Right kidney (tissue), 1 donor: ENCODE measurements around the gene PCDHB14.
"Not testable (repeated sequence)": the region's sequence is repeated elsewhere in the genome, so short reads cannot be mapped to it uniquely, and the experiment has no call there.

ENCODE experiments used
- DNase-seq: peaks from one replicate; pipeline ENCODE4 v3.0.0-alpha.2; 2016

Gene PCDHB14

DNA sequence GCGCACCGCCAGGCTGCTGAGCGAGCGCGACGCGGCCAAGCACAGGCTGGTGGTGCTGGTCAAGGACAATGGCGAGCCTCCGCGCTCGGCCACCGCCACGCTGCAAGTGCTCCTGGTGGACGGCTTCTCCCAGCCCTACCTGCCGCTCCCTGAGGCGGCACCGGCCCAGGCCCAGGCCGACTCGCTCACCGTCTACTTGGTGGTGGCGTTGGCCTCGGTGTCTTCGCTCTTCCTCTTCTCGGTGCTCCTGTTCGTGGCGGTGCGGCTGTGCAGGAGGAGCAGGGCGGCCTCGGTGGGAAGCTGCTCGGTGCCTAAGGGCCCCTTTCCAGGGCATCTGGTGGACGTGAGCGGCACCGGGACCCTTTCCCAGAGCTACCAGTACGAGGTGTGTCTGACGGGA lies 21.5 kb upstream of the PCDHB14 start:
- not testable (repeated sequence) for DNase-seq

DNA sequence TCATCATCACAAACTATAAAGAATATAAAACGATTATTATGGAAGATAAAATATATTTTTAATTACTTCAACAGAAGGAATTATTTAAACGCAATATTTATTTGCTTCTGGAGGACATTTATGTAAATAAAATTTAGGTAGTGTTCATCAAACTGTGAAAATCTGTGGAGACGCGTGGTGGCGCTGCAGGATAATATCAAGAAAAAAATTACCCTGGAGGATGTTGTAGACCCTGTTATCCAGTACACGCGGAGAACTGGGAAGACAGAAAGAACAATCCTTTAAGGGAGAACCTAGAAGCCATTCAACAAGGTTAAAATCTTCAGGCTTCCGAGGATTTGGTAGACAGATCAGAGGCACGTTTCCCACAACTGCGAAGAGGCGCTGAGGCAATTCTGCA lies 14.7 kb upstream of the PCDHB14 start, which contains the start of gene PCDHB12:
Gene PCDHB12 (plus strand): TSS at position 242 of the 400 bp plus-strand sequence. CDS start 189 bp downstream, outside the sequence.
- no peak for DNase-seq

DNA sequence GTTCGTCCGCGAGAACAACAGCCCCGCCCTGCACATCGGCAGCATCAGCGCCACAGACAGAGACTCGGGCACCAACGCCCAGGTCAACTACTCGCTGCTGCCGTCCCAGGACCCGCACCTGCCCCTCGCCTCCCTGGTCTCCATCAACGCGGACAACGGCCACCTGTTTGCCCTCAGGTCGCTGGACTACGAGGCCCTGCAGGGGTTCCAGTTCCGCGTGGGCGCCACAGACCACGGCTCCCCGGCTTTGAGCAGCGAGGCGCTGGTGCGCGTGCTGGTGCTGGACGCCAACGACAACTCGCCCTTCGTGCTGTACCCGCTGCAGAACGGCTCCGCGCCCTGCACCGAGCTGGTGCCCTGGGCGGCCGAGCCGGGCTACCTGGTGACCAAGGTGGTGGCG lies 12.9 kb upstream of the PCDHB14 start:
- DNase-seq: not testable (repeated sequence)

DNA sequence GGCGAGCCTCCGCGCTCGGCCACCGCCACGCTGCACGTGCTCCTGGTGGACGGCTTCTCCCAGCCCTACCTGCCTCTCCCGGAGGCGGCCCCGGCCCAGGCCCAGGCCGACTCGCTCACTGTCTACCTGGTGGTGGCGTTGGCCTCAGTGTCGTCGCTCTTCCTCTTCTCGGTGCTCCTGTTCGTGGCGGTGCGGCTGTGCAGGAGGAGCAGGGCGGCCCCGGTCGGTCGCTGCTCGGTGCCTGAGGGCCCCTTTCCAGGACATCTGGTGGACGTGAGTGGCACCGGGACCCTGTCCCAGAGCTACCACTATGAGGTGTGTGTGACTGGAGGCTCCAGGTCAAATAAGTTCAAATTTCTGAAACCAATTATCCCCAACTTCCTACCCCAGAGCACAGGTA lies 12.3 kb upstream of the PCDHB14 start:
- DNase-seq: not testable (repeated sequence)

DNA sequence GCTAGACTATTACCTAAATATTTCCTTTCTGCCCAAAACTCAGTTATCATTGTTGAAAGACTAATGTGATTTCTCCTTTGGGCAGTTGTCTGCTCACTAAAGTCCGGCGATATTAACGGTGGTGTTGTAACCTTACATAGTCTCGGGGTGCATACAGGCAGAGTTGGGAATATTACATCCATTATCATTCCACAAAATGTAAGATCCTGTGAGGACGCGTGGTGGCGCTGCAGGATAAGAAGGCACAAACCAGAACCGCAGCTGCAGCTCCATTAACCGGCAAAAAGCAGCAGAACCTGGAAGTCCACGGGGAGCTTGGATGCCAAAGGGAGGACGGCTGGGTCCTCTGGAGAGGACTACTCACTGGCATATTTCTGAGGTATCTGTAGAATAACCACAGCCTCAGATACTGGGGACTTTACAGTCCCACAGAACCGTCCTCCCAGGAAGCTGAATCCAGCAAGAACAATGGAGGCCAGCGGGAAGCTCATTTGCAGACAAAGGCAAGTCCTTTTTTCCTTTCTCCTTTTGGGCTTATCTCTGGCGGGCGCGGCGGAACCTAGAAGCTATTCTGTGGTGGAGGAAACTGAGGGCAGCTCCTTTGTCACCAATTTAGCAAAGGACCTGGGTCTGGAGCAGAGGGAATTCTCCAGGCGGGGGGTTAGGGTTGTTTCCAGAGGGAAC lies 9.3 kb upstream of the PCDHB14 start, which contains the start of gene PCDHB13:
Gene PCDHB13 (plus strand): TSS at position 264 of the 684 bp plus-strand sequence. CDS start 205 bp downstream, at position 469.
- DNase-seq: peak; percentile 27

DNA sequence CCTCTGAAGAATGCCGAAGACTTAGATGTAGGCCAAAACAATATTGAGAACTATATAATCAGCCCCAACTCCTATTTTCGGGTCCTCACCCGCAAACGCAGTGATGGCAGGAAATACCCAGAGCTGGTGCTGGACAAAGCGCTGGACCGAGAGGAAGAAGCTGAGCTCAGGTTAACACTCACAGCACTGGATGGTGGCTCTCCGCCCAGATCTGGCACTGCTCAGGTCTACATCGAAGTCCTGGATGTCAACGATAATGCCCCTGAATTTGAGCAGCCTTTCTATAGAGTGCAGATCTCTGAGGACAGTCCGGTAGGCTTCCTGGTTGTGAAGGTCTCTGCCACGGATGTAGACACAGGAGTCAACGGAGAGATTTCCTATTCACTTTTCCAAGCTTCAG lies 8.6 kb upstream of the PCDHB14 start:
- DNase-seq: not testable (repeated sequence)

DNA sequence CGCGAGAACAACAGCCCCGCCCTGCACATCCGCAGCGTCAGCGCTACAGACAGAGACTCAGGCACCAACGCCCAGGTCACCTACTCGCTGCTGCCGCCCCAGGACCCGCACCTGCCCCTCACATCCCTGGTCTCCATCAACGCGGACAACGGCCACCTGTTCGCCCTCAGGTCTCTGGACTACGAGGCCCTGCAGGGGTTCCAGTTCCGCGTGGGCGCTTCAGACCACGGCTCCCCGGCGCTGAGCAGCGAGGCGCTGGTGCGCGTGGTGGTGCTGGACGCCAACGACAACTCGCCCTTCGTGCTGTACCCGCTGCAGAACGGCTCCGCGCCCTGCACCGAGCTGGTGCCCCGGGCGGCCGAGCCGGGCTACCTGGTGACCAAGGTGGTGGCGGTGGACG lies 7.6 kb upstream of the PCDHB14 start:
- not testable (repeated sequence) for DNase-seq

DNA sequence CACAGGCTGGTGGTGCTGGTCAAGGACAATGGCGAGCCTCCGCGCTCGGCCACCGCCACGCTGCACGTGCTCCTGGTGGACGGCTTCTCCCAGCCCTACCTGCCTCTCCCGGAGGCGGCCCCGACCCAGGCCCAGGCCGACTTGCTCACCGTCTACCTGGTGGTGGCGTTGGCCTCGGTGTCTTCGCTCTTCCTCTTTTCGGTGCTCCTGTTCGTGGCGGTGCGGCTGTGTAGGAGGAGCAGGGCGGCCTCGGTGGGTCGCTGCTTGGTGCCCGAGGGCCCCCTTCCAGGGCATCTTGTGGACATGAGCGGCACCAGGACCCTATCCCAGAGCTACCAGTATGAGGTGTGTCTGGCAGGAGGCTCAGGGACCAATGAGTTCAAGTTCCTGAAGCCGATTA lies 7.1 kb upstream of the PCDHB14 start:
- DNase-seq: not testable (repeated sequence)

DNA sequence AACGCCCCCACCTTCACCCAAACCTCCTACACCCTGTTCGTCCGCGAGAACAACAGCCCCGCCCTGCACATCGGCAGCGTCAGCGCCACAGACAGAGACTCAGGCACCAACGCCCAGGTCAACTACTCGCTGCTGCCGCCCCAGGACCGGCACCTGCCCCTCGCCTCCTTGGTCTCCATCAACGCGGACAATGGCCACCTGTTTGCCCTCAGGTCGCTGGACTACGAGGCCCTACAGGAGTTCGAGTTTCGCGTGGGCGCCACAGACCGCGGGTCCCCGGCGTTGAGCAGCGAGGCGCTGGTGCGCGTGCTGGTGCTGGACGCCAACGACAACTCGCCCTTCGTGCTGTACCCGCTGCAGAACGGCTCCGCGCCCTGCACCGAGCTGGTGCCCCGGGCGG lies 1.7 kb downstream of the PCDHB14 start:
- not testable (repeated sequence) for DNase-seq

DNA sequence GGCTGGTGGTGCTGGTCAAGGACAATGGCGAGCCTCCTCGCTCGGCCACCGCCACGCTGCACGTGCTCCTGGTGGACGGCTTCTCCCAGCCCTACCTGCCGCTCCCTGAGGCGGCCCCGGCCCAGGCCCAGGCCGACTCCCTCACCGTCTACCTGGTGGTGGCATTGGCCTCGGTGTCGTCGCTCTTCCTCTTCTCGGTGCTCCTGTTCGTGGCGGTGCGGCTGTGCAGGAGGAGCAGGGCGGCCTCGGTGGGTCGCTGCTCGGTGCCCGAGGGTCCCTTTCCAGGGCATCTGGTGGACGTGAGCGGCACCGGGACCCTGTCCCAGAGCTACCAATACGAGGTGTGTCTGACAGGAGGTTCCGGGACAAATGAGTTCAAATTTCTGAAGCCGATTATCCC lies 2.3 kb downstream of the PCDHB14 start:
- not testable (repeated sequence) for DNase-seq

DNA sequence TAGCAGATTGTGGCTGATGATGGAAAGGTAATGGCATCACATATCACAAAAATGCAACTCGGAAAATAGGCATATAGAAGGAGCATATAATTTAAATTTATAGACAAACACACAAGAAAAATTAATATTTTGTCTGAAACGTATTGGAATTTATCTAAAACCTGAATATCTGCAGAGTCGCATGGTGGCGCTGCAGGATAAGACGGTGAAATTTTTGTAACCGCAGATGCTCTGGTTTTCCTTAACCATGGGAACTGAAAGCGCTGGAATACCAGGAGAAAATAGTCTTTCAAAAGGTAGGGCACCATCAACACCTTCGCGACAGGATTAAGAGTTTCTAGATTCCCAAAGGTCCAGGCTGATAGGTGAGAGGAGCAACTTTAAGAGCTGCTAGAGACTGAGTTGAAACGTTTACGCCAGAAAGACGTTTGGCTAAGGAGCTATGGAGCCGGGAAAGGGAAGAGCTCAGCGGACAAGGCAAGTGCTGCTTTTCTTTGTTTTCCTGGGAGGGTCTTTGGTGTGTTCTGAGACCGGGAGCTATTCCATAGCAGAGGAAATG lies 11.0 kb downstream of the PCDHB14 start:
- DNase-seq: peak; percentile 19

DNA sequence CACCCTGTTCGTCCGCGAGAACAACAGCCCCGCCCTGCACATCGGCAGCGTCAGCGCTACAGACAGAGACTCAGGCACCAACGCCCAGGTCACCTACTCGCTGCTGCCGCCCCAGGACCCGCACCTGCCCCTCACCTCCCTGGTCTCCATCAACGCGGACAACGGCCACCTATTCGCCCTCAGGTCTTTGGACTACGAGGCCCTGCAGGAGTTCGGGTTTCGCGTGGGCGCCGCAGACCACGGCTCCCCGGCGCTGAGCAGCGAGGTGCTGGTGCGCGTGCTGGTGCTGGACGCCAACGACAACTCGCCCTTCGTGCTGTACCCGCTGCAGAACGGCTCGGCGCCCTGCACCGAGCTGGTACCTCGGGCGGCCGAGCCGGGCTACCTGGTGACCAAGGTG lies 12.8 kb downstream of the PCDHB14 start:
- not testable (repeated sequence) for DNase-seq

DNA sequence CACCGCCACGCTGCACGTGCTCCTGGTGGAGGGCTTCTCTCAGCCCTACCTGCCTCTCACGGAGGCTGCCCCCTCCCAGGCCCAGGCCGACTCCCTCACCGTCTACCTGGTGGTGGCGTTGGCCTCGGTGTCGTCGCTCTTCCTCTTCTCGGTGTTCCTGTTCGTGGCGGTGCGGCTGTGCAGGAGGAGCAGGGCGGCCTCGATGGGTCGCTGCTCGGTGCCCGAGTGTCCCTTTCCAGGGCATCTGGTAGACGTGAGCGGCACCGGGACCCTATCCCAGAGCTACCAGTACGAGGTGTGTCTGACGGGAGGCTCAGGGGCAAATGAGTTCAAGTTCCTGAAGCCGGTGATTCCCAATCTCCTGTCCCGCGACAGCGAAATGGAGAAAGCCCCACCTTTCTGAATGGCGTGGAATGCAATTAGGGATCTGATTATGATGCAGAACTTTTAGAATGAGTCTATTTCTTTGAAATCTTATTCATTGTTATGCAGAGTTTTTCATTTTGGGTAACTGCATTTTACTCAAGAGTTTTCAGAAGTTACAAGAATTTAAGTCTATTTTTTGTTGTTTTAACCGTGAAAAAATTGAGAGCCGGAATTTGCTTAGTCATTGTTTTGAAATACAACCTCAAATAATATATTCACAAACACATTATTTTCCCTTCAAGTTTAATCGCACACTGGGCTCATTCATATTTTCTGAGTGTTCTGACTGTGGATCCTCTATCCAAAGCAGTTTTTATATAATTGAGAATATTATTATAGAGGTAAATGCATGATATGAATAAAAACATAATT lies 13.6 kb downstream of the PCDHB14 start:
- no peak for DNase-seq

DNA sequence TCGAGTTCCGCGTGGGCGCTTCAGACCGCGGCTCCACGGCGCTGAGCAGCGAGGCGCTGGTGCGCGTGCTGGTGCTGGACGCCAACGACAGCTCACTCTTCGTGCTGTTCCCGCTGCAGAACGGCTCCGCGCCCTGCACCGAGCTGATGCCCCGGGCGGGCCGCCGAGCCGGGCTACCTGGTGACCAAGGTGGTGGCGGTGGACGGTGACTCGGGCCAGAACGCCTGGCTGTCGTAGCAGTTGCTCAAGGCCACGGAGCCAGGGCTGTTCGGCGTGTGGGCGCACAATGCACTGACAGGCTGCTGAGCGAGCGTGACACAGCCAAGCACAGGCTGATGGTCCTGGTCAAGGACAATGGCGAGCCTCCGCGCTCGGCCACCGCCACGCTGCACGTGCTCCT lies 18.4 kb downstream of the PCDHB14 start:
- no peak for DNase-seq

DNA sequence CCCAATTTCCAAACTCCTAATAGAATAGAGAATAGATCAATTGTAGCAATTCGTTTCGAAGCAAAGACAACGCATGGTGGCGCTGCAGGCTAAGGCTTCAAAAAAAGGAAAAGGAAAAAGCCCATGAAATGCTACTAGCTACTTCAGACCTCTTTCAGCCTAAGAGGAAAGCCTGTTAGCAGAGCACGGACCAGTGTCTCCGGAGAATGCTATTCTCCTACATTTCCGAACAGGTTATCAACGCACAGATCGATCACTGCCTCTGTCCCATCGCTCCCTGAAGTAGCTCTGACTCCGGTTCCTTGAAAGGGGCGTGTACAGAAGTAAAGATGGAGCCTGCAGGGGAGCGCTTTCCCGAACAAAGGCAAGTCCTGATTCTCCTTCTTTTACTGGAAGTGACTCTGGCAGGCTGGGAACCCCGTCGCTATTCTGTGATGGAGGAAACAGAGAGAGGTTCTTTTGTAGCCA lies 22.1 kb downstream of the PCDHB14 start, which contains the start of gene PCDHB15:
Gene PCDHB15 (plus strand): TSS at position 146 of the 468 bp plus-strand sequence. CDS start 184 bp downstream, at position 330.
- peak; percentile 28 for DNase-seq

DNA sequence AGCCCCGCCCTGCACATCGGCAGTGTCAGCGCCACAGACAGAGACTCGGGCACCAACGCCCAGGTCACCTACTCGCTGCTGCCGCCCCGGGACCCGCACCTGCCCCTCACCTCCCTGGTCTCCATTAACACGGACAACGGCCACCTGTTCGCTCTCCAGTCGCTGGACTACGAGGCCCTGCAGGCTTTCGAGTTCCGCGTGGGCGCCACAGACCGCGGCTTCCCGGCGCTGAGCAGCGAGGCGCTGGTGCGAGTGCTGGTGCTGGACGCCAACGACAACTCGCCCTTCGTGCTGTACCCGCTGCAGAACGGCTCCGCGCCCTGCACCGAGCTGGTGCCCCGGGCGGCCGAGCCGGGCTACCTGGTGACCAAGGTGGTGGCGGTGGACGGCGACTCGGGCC lies 23.8 kb downstream of the PCDHB14 start:
- not testable (repeated sequence) for DNase-seq

DNA sequence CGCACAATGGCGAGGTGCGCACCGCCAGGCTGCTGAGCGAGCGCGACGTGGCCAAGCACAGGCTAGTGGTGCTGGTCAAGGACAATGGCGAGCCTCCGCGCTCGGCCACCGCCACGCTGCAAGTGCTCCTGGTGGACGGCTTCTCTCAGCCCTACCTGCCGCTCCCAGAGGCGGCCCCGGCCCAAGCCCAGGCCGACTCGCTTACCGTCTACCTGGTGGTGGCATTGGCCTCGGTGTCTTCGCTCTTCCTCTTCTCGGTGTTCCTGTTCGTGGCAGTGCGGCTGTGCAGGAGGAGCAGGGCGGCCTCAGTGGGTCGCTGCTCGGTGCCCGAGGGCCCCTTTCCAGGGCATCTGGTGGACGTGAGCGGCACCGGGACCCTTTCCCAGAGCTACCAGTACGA lies 24.3 kb downstream of the PCDHB14 start:
- DNase-seq: not testable (repeated sequence)

DNA sequence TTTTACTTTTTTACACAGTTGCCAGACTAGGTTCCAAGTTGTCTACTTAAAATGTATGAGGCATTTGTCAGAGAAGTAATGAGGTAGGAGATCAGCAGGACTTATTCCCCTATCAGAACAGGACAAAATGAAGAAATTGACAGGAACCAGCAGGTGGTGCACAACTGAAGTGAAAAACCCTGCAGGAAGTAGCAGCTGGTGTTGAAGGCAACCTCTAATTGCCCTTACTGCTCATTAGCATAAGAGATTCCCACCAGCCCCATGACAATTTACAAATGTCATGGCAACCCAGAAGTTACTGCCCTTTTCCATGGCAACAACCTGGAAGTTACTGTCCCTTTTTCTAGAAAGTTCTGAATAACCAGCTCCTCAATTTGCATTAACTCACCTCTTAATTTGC lies 27.4 kb downstream of the PCDHB14 start:
- no peak for DNase-seq

DNA sequence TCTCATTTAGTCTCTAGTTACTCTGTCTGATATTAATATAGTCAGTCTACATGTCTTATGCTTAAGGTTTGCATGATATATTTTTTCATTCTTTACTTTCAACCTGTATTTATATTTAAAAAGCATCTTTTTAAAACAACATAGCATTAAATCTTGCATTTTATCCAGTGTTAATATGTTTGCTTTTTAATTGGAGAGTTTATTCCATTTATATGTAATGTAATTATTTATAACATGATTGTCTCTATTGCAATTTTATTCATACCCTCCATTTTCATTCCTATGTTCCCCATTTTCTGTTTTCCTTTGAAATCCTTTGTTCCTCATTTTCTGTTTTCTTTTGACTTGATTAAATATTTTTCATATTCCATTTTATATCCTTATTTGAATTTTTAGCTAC lies 35.3 kb downstream of the PCDHB14 start:
- DNase-seq: no peak

DNA sequence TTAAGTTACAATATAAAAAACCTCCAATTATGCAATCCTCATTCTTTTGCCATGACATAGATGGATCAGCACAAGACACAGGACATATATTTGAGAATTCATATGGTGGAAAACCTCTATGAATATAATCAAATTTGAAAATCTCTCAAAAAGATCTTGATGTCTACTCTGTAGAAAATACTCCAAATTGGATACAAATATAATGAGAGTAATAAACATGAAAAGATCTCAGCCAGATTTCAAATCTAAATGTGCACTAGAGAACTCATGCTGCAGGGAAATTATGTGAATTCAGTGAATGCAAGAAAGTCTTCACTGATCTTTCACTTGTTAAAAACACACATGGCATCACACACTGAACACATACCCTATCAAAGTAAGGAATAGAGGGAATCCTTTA lies 35.8 kb downstream of the PCDHB14 start:
- no peak for DNase-seq

DNA sequence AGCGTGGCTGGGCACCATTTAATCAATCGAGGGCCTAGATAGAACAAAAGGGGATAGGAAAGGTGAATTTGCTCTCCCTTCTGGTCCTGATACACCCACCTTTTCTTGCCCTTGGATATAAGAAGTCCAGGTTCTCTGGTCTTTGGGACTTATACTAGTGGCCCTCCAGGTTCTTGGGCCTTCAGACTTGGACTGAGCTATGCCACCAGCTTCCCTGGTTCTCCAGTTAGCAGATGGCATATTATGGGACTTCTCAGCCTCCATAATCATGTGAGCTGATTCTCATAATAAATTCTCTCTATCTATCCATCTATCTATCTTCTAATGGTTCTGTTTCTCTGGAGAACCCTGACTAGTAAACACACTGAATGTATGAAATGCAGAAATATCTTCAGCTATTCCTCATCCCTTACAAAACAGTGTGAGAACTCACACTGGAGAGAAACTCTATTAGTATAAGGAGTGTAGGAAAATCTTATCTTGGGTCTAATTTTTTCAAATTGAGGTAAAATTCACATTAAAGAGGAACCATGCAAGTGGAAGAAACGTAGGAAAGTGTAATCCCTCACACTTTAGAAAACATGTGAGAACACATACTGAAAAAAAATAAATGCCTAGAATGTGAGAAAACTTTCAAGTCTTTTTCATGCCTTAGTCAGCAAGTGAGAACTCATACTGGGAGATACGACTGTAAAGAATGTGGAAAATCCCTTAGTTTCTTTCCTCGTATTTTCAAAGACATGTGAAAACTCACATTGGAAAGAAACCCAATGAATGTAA lies 37.5 kb downstream of the PCDHB14 start:
- no peak for DNase-seq

DNA sequence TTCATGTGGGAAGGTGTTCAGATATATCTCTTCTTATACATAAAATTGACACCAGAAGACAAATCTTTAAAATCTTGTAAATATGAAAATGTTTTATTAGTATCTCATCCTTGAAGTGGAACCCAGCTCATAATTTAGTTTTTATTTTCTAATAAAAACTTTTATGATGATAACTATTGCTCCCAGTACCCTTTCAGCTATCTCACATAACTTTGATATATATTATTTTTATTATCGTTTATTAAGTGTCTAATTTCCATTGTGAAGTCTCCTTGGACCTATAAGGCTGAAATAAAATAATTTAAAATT lies 38.0 kb downstream of the PCDHB14 start:
- DNase-seq: no peak
